Neural progenitor cell (in vitro differentiated cells): ENCODE results near the gene CEP55. TPM values are rescaled to one million over a fixed set of nuclear protein-coding genes. Genes with fewer than 3 reads are reported as not detected.

Experiments used
- DNase-seq: peaks from one replicate; pipeline ENCODE4 v3.0.0-alpha.2; 2016; ENCODE audit warnings: low spot score
- H2AFZ ChIP-seq: fragments of 200-600 bp; sonication (generic); replicated peaks from 2 replicates; pipeline ENCODE4 v1.6.1; 2016; ENCODE audit warnings: antibody characterized with exemption
- H3F3A ChIP-seq: fragments of 200-600 bp; sonication (generic); 2 replicates; pipeline ENCODE4 v1.6.1; 2016; ENCODE audit warnings: antibody characterized with exemption, low read depth
- H3K27ac ChIP-seq: fragments of 200-600 bp; sonication (generic); 2 replicates; pipeline ENCODE4 v1.5.1; 2016; ENCODE audit warnings: mild to moderate bottlenecking
- H3K27me3 ChIP-seq: fragments of 200-600 bp; sonication (generic); 2 replicates; pipeline ENCODE4 v1.6.1; 2016; ENCODE audit warnings: mild to moderate bottlenecking, moderate library complexity
- H3K36me3 ChIP-seq: fragments of 200-600 bp; sonication (generic); 2 replicates; pipeline ENCODE4 v1.5.1; 2016
- H3K4me1 ChIP-seq: fragments of 200-600 bp; sonication (generic); 2 replicates; pipeline ENCODE4 v1.6.1; 2016; ENCODE audit warnings: mixed run types
- H3K4me2 ChIP-seq: fragments of 200-600 bp; sonication (generic); 2 replicates; pipeline ENCODE4 v1.6.1; 2016
- H3K4me3 ChIP-seq: fragments of 200-600 bp; sonication (generic); 2 replicates; pipeline ENCODE4 v1.5.1; 2016
- H3K79me2 ChIP-seq: fragments of 200-600 bp; sonication (generic); 2 replicates; pipeline ENCODE4 v1.6.1; 2016; ENCODE audit warnings: low read depth
- H3K9ac ChIP-seq: fragments of 200-600 bp; sonication (generic); 2 replicates; pipeline ENCODE4 v1.6.1; 2016
- H3K9me3 ChIP-seq: fragments of 200-600 bp; sonication (generic); 2 replicates; pipeline ENCODE4 v1.5.1; 2016; ENCODE audit warnings: low read depth
- H4K20me1 ChIP-seq: fragments of 200-600 bp; sonication (generic); 2 replicates; pipeline ENCODE4 v1.6.1; 2016; ENCODE audit warnings: low read depth
- H3K27ac Mint-ChIP-seq: 3 replicates; pipeline ENCODE4 v1.8.0; 2021; ENCODE audit warnings: mixed read lengths
- H3K27me3 Mint-ChIP-seq: 2 replicates; pipeline ENCODE4 v1.8.0; 2022; ENCODE audit warnings: low read depth, mild to moderate bottlenecking, inconsistent platforms, moderate library complexity, mixed read lengths; ENCODE audit not compliant: insufficient read depth
- H3K36me3 Mint-ChIP-seq: 3 replicates; pipeline ENCODE4 v1.8.0; 2021; ENCODE audit warnings: mixed read lengths
- H3K4me1 Mint-ChIP-seq: 3 replicates; pipeline ENCODE4 v1.8.0; 2021; ENCODE audit warnings: mixed read lengths
- H3K4me3 Mint-ChIP-seq: 3 replicates; pipeline ENCODE4 v1.8.0; 2021; ENCODE audit warnings: mild to moderate bottlenecking, moderate library complexity, mixed read lengths
- H3K9me3 Mint-ChIP-seq: 3 replicates; pipeline ENCODE4 v1.8.0; 2020; ENCODE audit warnings: mixed read lengths
- CTCF ChIP-seq: fragments of 200-600 bp; sonication (generic); IDR thresholded peaks from 2 replicates; pipeline ENCODE4 v1.5.1; 2017; ENCODE audit warnings: antibody characterized with exemption, mild to moderate bottlenecking
- EZH2 ChIP-seq: fragments of 200-600 bp; sonication (generic); IDR thresholded peaks from 2 replicates; pipeline ENCODE4 v1.6.1; 2017; ENCODE audit warnings: antibody characterized with exemption, mild to moderate bottlenecking, moderate library complexity
- EZH2phosphoT487 ChIP-seq: fragments of 200-600 bp; sonication (generic); IDR thresholded peaks from 2 replicates; pipeline ENCODE4 v1.6.1; 2017; ENCODE audit warnings: antibody characterized with exemption
- total RNA-seq: library from RNA; depleted of rRNA; stranded (reverse); fragments of >200 nt; gene quantifications from 2 replicates; pipeline ENCODE4 v1.2.3, GENCODE V29; 2015; ENCODE audit warnings: low replicate concordance

Gene CEP55
- total RNA-seq, 1 donor from 2014 or later, result 57.7 TPM

GRCh38 chr10:93548376-93549071 is 52.1 kb downstream of the CEP55 start:
- Histone ChIP-seq H3K9me3 (no peaks in the 10 kb centered on the region), H3K27me3 (no peaks in the 10 kb centered on the region), H4K20me1 (no peaks in the 10 kb centered on the region), H3K9ac (no peak overlapping the region), H3K27ac (no peak overlapping the region), H3K36me3 (no peaks in the 10 kb centered on the region), H2AFZ (no peak overlapping the region), H3F3A (no peaks in the 10 kb centered on the region), H3K79me2 (no peaks in the 10 kb centered on the region), H3K4me1 (no peaks in the 10 kb centered on the region), H3K4me3 (no peak overlapping the region), H3K4me2 (no peak overlapping the region)
- H3K27me3 Mint-ChIP-seq, result peaks cover 7% of the 10 kb centered on the region
- no peak overlapping the region for H3K27ac Mint-ChIP-seq
- peaks cover 2% of the 10 kb centered on the region for H3K4me1 Mint-ChIP-seq
- no peak for DNase-seq
- no peak overlapping the region for H3K4me3 Mint-ChIP-seq
- no peaks in the 10 kb centered on the region for H3K36me3 Mint-ChIP-seq
- no peaks in the 10 kb centered on the region for H3K9me3 Mint-ChIP-seq
- TF ChIP-seq CTCF (no peak), EZH2 (no peak), EZH2phosphoT487 (no peak)

GRCh38 chr10:93550606-93551005 is 54.2 kb downstream of the CEP55 start:
- H3K4me1 Mint-ChIP-seq, result peaks cover 12% of the 10 kb centered on the region
- no peak overlapping the region for H3K4me3 Mint-ChIP-seq
- Histone ChIP-seq H3K4me2 (no peak overlapping the region), H3K27ac (no peak overlapping the region), H3K79me2 (no peaks in the 10 kb centered on the region), H3K9me3 (no peaks in the 10 kb centered on the region), H3K4me1 (peaks cover 4% of the 10 kb centered on the region), H2AFZ (no peak overlapping the region), H4K20me1 (no peaks in the 10 kb centered on the region), H3K27me3 (no peaks in the 10 kb centered on the region), H3K9ac (no peak overlapping the region), H3F3A (peaks cover 4% of the 10 kb centered on the region), H3K36me3 (no peaks in the 10 kb centered on the region), H3K4me3 (no peak overlapping the region)
- no peaks in the 10 kb centered on the region for H3K36me3 Mint-ChIP-seq
- H3K9me3 Mint-ChIP-seq, result no peaks in the 10 kb centered on the region
- no peak for TF ChIP-seq CTCF
- no peak for TF ChIP-seq EZH2
- no peak for TF ChIP-seq EZH2phosphoT487
- no peak overlapping the region for H3K27ac Mint-ChIP-seq
- peaks cover 7% of the 10 kb centered on the region for H3K27me3 Mint-ChIP-seq
- no peak for DNase-seq

- no peak overlapping the region for H3K27ac ChIP-seq
- no peaks in the 10 kb centered on the region for H3K36me3 Mint-ChIP-seq
- no peak overlapping the region for H3K4me2 ChIP-seq
- no peak overlapping the region for H3K9ac ChIP-seq
- peaks cover 3% of the 10 kb centered on the region for H3K27me3 Mint-ChIP-seq
- no peaks in the 10 kb centered on the region for H3K27me3 ChIP-seq
- H3K79me2 ChIP-seq, result no peaks in the 10 kb centered on the region
- H3K36me3 ChIP-seq, result no peaks in the 10 kb centered on the region
- DNase-seq, result no peak
- no peaks in the 10 kb centered on the region for H4K20me1 ChIP-seq
- H3K9me3 Mint-ChIP-seq, result no peaks in the 10 kb centered on the region
- TF ChIP-seq EZH2phosphoT487 (no peak), CTCF (no peak), EZH2 (no peak)
- H3K9me3 ChIP-seq, result no peaks in the 10 kb centered on the region
- peaks cover 12% of the 10 kb centered on the region for H3K4me1 Mint-ChIP-seq
- no peak overlapping the region for H3K4me3 ChIP-seq
- H3F3A ChIP-seq, result peaks cover 4% of the 10 kb centered on the region
- no peak overlapping the region for H2AFZ ChIP-seq
- no peak overlapping the region for H3K27ac Mint-ChIP-seq
- no peak overlapping the region for H3K4me3 Mint-ChIP-seq
- H3K4me1 ChIP-seq, result peaks cover 4% of the 10 kb centered on the region
These were observed 56.4 kb downstream of the CEP55 start for GRCh38 chr10:93552780-93553179.
